HG03196 (cell line): Measurements from ENCODE around the gene SOX21.
A peak's percentile ranks its signal among the peaks of the same experiment; 100 is the strongest.
"Not testable (repeated sequence)": the region's sequence is repeated elsewhere in the genome, so short reads cannot be mapped to it uniquely, and the experiment has no call there.

Experiments
- ATAC-seq: cut with Tn5 transposase; IDR thresholded peaks from one replicate; pipeline ENCODE4 v1.9.1; 2021; ENCODE audit not compliant: unreplicated experiment

Gene SOX21

GRCh38 chr13:94712287-94712811, at the start of gene SOX21:
TSS of gene SOX21 (minus strand) at chr13:94712545. CDS start at chr13:94712049, 496 bp downstream.
- ATAC-seq = no peak

- ATAC-seq = no peak
Measured at GRCh38 chr13:94761407-94761806, 49.1 kb upstream of the SOX21 start.

- no peak for ATAC-seq
Measured at GRCh38 chr13:94759120-94759728, 46.9 kb upstream of the SOX21 start.

- ATAC-seq = no peak
Measured at GRCh38 chr13:94758436-94758960, 46.2 kb upstream of the SOX21 start.

- no peak for ATAC-seq
Measured at GRCh38 chr13:94753327-94753726, 41.0 kb upstream of the SOX21 start.

GRCh38 chr13:94749162-94749561, 36.8 kb upstream of the SOX21 start:
- no peak for ATAC-seq

GRCh38 chr13:94739235-94739634, 26.9 kb upstream of the SOX21 start:
- no peak for ATAC-seq

GRCh38 chr13:94731028-94731427, 18.7 kb upstream of the SOX21 start:
- ATAC-seq = no peak

GRCh38 chr13:94729941-94730340, 17.6 kb upstream of the SOX21 start:
- ATAC-seq = not testable (repeated sequence)

- no peak for ATAC-seq
Measured at GRCh38 chr13:94726425-94726824, 14.1 kb upstream of the SOX21 start.

- no peak for ATAC-seq
Measured at GRCh38 chr13:94722609-94723345, 10.4 kb upstream of the SOX21 start.

- not testable (repeated sequence) for ATAC-seq
Measured at GRCh38 chr13:94718697-94719096, 6.4 kb upstream of the SOX21 start.

GRCh38 chr13:94717916-94718315, 5.6 kb upstream of the SOX21 start:
- ATAC-seq = no peak

GRCh38 chr13:94716016-94716415, 3.7 kb upstream of the SOX21 start:
- no peak for ATAC-seq

- no peak for ATAC-seq
Measured at GRCh38 chr13:94713561-94714182, 1.3 kb upstream of the SOX21 start.

- no peak for ATAC-seq
Measured at GRCh38 chr13:94712812-94713560, 641 bp upstream of the SOX21 start.

- ATAC-seq = peak; percentile 8
Measured at GRCh38 chr13:94711561-94712286, 621 bp downstream of the SOX21 start.

GRCh38 chr13:94710881-94711560, 1.3 kb downstream of the SOX21 start:
- peak; percentile 76 for ATAC-seq

GRCh38 chr13:94710065-94710781, 2.1 kb downstream of the SOX21 start:
- no peak for ATAC-seq
